Measurements from ENCODE around the gene TRAP1.

DNA sequence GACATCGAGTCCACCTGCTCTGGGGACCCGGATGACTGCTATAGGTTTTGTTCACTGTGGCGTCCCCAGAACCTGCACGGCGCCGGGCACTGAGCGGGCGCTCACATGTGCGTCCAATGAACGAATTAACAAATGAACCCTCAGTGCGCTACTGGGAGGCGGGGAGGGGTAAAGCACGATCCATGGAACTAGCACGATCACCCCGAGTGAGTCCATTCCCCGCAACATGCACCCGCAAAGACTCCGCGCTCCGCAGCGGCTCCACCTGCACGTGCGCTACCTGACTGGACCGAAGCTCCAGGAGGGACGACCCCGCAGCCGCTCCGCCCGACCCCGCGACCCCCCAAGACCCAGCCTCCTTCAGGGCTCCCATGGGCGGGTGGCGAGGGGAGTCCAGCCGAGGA is 491 bp downstream of the TRAP1 start:
- TF ChIP-seq POLR2A (IDR thresholded peaks at IDR 0.05) (no peak), EP300 (IDR thresholded peaks at IDR 0.05) (no peak), POLR2AphosphoS5 (IDR thresholded peaks at IDR 0.05) (no peak)
- TF ChIP-seq, protein P1, sequence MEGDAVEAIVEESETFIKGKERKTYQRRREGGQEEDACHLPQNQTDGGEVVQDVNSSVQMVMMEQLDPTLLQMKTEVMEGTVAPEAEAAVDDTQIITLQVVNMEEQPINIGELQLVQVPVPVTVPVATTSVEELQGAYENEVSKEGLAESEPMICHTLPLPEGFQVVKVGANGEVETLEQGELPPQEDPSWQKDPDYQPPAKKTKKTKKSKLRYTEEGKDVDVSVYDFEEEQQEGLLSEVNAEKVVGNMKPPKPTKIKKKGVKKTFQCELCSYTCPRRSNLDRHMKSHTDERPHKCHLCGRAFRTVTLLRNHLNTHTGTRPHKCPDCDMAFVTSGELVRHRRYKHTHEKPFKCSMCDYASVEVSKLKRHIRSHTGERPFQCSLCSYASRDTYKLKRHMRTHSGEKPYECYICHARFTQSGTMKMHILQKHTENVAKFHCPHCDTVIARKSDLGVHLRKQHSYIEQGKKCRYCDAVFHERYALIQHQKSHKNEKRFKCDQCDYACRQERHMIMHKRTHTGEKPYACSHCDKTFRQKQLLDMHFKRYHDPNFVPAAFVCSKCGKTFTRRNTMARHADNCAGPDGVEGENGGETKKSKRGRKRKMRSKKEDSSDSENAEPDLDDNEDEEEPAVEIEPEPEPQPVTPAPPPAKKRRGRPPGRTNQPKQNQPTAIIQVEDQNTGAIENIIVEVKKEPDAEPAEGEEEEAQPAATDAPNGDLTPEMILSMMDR (IDR thresholded peaks at IDR 0.05), result no peak

Measured in suprapubic skin (tissue), 4 donors.